ENCODE measurements around the gene STXBP4. TPM values are rescaled to one million over a fixed set of nuclear protein-coding genes. Genes with fewer than 3 reads are reported as not detected.

The STXBP4 gene
- total and polyA plus RNA-seq, 3 donors from 2014 or later = 4.7 to 25.8 (median 19.3) TPM

GRCh38 chr17:55167024-55167725 is 198.6 kb downstream of the STXBP4 start:
- H3K27ac ChIP-seq = no peak overlapping the region
- no peaks in the 10 kb centered on the region for H3K4me1 ChIP-seq
- no peak overlapping the region for H3K4me3 ChIP-seq
- no peaks in the 10 kb centered on the region for H3K27me3 ChIP-seq
- no peaks in the 10 kb centered on the region for H3K36me3 ChIP-seq (ENCODE audit: low read depth, missing control alignments)
- WGBS, 2 donors = 91 to 92% methylated on average over 2 of the region's 2 CpGs
- H3K9me3 ChIP-seq = no peaks in the 10 kb centered on the region
- intact Hi-C loops (cut with DNase I; ENCODE audit: low total_unique reads) = no loop called here
- DNase-seq = no peak
- TF ChIP-seq, protein P1, sequence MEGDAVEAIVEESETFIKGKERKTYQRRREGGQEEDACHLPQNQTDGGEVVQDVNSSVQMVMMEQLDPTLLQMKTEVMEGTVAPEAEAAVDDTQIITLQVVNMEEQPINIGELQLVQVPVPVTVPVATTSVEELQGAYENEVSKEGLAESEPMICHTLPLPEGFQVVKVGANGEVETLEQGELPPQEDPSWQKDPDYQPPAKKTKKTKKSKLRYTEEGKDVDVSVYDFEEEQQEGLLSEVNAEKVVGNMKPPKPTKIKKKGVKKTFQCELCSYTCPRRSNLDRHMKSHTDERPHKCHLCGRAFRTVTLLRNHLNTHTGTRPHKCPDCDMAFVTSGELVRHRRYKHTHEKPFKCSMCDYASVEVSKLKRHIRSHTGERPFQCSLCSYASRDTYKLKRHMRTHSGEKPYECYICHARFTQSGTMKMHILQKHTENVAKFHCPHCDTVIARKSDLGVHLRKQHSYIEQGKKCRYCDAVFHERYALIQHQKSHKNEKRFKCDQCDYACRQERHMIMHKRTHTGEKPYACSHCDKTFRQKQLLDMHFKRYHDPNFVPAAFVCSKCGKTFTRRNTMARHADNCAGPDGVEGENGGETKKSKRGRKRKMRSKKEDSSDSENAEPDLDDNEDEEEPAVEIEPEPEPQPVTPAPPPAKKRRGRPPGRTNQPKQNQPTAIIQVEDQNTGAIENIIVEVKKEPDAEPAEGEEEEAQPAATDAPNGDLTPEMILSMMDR (IDR thresholded peaks at IDR 0.05) = no peak
- no peak for TF ChIP-seq POLR2A (IDR thresholded peaks at IDR 0.05)

DNA sequence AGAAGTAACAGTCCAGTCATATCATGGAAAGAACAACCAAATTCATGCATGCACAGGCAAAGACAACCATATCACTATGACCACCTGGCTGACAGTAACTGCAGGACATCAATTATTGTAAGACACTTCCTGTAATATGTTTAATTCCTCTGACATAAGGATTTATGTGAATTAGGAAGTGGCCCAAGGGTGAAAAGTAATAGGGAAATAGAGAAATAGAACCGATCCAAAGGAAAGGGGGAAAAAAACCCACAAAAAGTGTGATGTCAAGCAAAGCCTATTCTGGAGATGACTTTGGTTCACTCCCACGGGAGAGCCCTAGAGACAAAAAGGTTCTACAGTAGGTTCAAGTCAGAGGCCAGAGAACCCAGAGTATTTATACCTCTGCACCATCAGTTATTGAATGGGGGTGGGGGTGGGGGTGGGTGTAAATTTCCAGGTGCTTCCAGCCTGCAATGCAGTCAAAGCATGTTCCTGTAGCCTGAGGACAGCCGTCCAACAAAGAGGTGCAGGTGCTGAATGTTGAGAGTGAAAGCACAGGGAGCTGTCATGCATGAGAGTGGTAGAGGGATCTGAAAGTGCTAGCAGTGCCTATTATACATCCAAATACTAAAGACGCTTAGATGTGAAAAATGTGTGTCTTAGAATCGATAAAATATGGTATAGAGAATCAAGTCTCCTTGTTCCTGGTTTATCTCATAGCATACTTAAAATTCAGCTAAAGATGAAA is 200.6 kb downstream of the STXBP4 start:
- TF ChIP-seq POLR2A (IDR thresholded peaks at IDR 0.05) = no peak
- TF ChIP-seq, protein P1 (IDR thresholded peaks at IDR 0.05) = no peak
- Histone ChIP-seq H3K27ac (no peak overlapping the region), H3K36me3 (ENCODE audit: low read depth, missing control alignments) (no peaks in the 10 kb centered on the region), H3K4me3 (no peak overlapping the region), H3K27me3 (no peaks in the 10 kb centered on the region), H3K4me1 (no peaks in the 10 kb centered on the region), H3K9me3 (no peaks in the 10 kb centered on the region)
- no peak for DNase-seq
- intact Hi-C loops (cut with DNase I; ENCODE audit: low total_unique reads) = no loop called here
- WGBS, 2 donors = 85 to 90% methylated on average over 5 of the region's 5 CpGs

GRCh38 chr17:55171634-55172328 is 203.2 kb downstream of the STXBP4 start:
- H3K27me3 ChIP-seq = no peaks in the 10 kb centered on the region
- no peaks in the 10 kb centered on the region for H3K36me3 ChIP-seq (ENCODE audit: low read depth, missing control alignments)
- no peak overlapping the region for H3K4me3 ChIP-seq
- no peaks in the 10 kb centered on the region for H3K4me1 ChIP-seq
- H3K9me3 ChIP-seq = no peaks in the 10 kb centered on the region
- no peak for TF ChIP-seq POLR2A (IDR thresholded peaks at IDR 0.05)
- TF ChIP-seq, protein P1 (IDR thresholded peaks at IDR 0.05) = no peak
- WGBS, 2 donors = 76 to 82% methylated on average over 4 of the region's 4 CpGs
- intact Hi-C loops (cut with DNase I; ENCODE audit: low total_unique reads) = no loop called here
- no peak overlapping the region for H3K27ac ChIP-seq
- DNase-seq = no peak

- Histone ChIP-seq H3K4me1 (no peaks in the 10 kb centered on the region), H3K9me3 (no peaks in the 10 kb centered on the region), H3K27me3 (no peaks in the 10 kb centered on the region), H3K27ac (no peak overlapping the region), H3K36me3 (ENCODE audit: low read depth, missing control alignments) (no peaks in the 10 kb centered on the region), H3K4me3 (no peak overlapping the region)
- 95 to 97% methylated on average over 2 of the region's 2 CpGs for WGBS, 2 donors
- no peak for DNase-seq
- intact Hi-C loops (cut with DNase I; ENCODE audit: low total_unique reads) = no loop called here
- TF ChIP-seq POLR2A (IDR thresholded peaks at IDR 0.05) = no peak
- TF ChIP-seq, protein P1 (IDR thresholded peaks at IDR 0.05) = no peak
Measured at GRCh38 chr17:55172612-55173011, 204.0 kb downstream of the STXBP4 start.
